Sigmoid colon (tissue), 7 donors: ENCODE data around the gene ZNF326. TPM values are rescaled to one million over a fixed set of nuclear protein-coding genes. Genes with fewer than 3 reads are reported as not detected.

ENCODE experiments used
- DNase-seq: peaks from one replicate; pipeline ENCODE4 v3.0.0-alpha.2; 2019
- H3K27ac ChIP-seq, 4 donors: fragments of 200-600 bp; sonication (generic); one replicate each; pipeline ENCODE4 v1.5.1; 2016 to 2019; ENCODE audit warnings: mild to moderate bottlenecking in 1 of 4
- H3K27me3 ChIP-seq, 3 donors: fragments of 200-600 bp; sonication (generic); one replicate each; pipeline ENCODE4 v1.5.1; 2019; ENCODE audit warnings: mild to moderate bottlenecking in 1 of 3
- H3K36me3 ChIP-seq, 4 donors: fragments of 200-600 bp; sonication (generic); one replicate each; pipeline ENCODE4 v1.5.1; 2016 to 2019
- H3K4me1 ChIP-seq, 4 donors: fragments of 200-600 bp; sonication (generic); one replicate each; pipeline ENCODE4 v1.5.1; 2017 to 2019
- H3K4me3 ChIP-seq, 4 donors: fragments of 200-600 bp; sonication (generic); one replicate each; pipeline ENCODE4 v1.5.1; 2017 to 2019; ENCODE audit warnings: mild to moderate bottlenecking in 2 of 4, moderate library complexity in 1 of 4
- H3K9me3 ChIP-seq, 4 donors: fragments of 200-600 bp in 3 of 4; sonication (generic) in 3 of 4; one replicate each; pipeline versions ENCODE4 v1.5.1 to v1.6.1; 2013 to 2019
- CTCF ChIP-seq, 4 experiments: fragments of 450-650 bp in 3 of 4; fragments of 200-600 bp in 1 of 4; IDR thresholded peaks; one replicate each; pipeline ENCODE4 v1.5.1; 2016 to 2019; ENCODE audit warnings: antibody characterized with exemption in 4 of 4, mild to moderate bottlenecking in 3 of 4, moderate library complexity in 2 of 4
- EP300 ChIP-seq, 4 donors: sonication (generic); formaldehyde crosslinking; IDR thresholded peaks; one replicate each; pipeline ENCODE4 v1.6.1; 2017; ENCODE audit warnings: antibody characterized with exemption in 4 of 4
- POLR2A ChIP-seq, 2 donors: fragments of 450-650 bp; IDR thresholded peaks; one replicate each; pipeline ENCODE4 v1.6.1; 2016; ENCODE audit warnings: antibody characterized with exemption in 2 of 2, mild to moderate bottlenecking in 2 of 2, moderate library complexity in 2 of 2
- POLR2AphosphoS5 ChIP-seq, 4 donors: sonication (generic); formaldehyde crosslinking; IDR thresholded peaks; one replicate each; pipeline ENCODE4 v1.6.1; 2017; ENCODE audit warnings: antibody characterized with exemption in 4 of 4
- WGBS, 2 donors: extraction: QIAGEN DNeasy Blood & Tissue Kit; methylation state at CpG; one replicate each; pipeline ENCODE4 v1.1.7; 2013; 5-methylcytosine and 5-hydroxymethylcytosine counted together
- intact Hi-C: fragments of 100-400 bp; cut with DNase I; formaldehyde crosslinking; loops from one replicate; pipeline ENCODE4 v1.15.1; 2023
- polyA plus RNA-seq, 3 donors: library from polyadenylated mRNA; stranded (reverse); fragments of 200-250 nt; gene quantifications; one replicate each; pipeline ENCODE4 v1.2.3, GENCODE V29; 2013
- total RNA-seq, 4 donors: library from RNA; depleted of rRNA; stranded (reverse); fragments of >200 nt; gene quantifications; one replicate each; pipeline ENCODE4 v1.1.0, GENCODE V29; 2016
- donor health status: healthy with polysubstance abuse.
- donor health status: Bipolar disorder and iron deficiency.
- donor health status: healthy.

Gene ZNF326
- total and polyA plus RNA-seq, 7 donors: 15.3 to 24.4 (median 16.3) TPM

GRCh38 chr1:89949991-89950624 is 44.8 kb upstream of the ZNF326 start:
- no peak for TF ChIP-seq CTCF (IDR thresholded peaks at IDR 0.05)
- H3K36me3 ChIP-seq: no peaks in the 10 kb centered on the region
- H3K9me3 ChIP-seq: no peaks in the 10 kb centered on the region

GRCh38 chr1:89950703-89951102 is 44.2 kb upstream of the ZNF326 start:
- no peaks in the 10 kb centered on the region for H3K9me3 ChIP-seq
- DNase-seq: no peak
- intact Hi-C loops: no loop called here
- no peak overlapping the region for H3K27ac ChIP-seq
- H3K4me1 ChIP-seq: peaks cover 0 to 4% (median 0%) of the 10 kb centered on the region in 4 donors
- H3K4me3 ChIP-seq: no peak overlapping the region
- no peaks in the 10 kb centered on the region for H3K36me3 ChIP-seq
- 87 to 94% methylated on average over 2 of the region's 2 CpGs for WGBS, 2 donors
- TF ChIP-seq POLR2AphosphoS5 (IDR thresholded peaks at IDR 0.05): no peak
- TF ChIP-seq EP300 (IDR thresholded peaks at IDR 0.05): no peak
- TF ChIP-seq CTCF (IDR thresholded peaks at IDR 0.05): no peak
- TF ChIP-seq POLR2A (IDR thresholded peaks at IDR 0.05): no peak
- H3K27me3 ChIP-seq: no peaks in the 10 kb centered on the region

More at GRCh38 chr1:89949991-89950624, 44.8 kb upstream of the ZNF326 start:
- no peak overlapping the region for H3K4me3 ChIP-seq
- H3K4me1 ChIP-seq: peaks cover 0 to 4% (median 0%) of the 10 kb centered on the region in 4 donors
- H3K27ac ChIP-seq: no peak overlapping the region
- 10 to 30% methylated on average over 1 of the region's 1 CpG for WGBS, 2 donors
- no peak for DNase-seq
- no peaks in the 10 kb centered on the region for H3K27me3 ChIP-seq
- intact Hi-C loops: no loop called here

- Histone ChIP-seq H3K27ac (no peak overlapping the region), H3K9me3 (no peaks in the 10 kb centered on the region), H3K4me1 (peaks cover 0 to 4% (median 0%) of the 10 kb centered on the region in 4 donors), H3K4me3 (no peak overlapping the region), H3K36me3 (no peaks in the 10 kb centered on the region), H3K27me3 (no peaks in the 10 kb centered on the region)
- no peak for DNase-seq
- no peak for TF ChIP-seq POLR2A (IDR thresholded peaks at IDR 0.05)
- TF ChIP-seq CTCF (IDR thresholded peaks at IDR 0.05): no peak
- no peak for TF ChIP-seq EP300 (IDR thresholded peaks at IDR 0.05)
- no peak for TF ChIP-seq POLR2AphosphoS5 (IDR thresholded peaks at IDR 0.05)
- 94 to 95% methylated on average over 5 of the region's 5 CpGs for WGBS, 2 donors
- intact Hi-C loops: no loop called here
Measured at GRCh38 chr1:89951766-89952604, 42.9 kb upstream of the ZNF326 start.

- no peak for DNase-seq
- Histone ChIP-seq H3K4me3 (no peak overlapping the region), H3K27me3 (no peaks in the 10 kb centered on the region), H3K27ac (no peak overlapping the region), H3K36me3 (no peaks in the 10 kb centered on the region), H3K9me3 (no peaks in the 10 kb centered on the region), H3K4me1 (peaks cover 0 to 4% (median 0%) of the 10 kb centered on the region in 4 donors)
- WGBS, 2 donors: 89 to 97% methylated on average over 2 of the region's 2 CpGs
- no peak for TF ChIP-seq POLR2A (IDR thresholded peaks at IDR 0.05)
- TF ChIP-seq POLR2AphosphoS5 (IDR thresholded peaks at IDR 0.05): no peak
- TF ChIP-seq CTCF (IDR thresholded peaks at IDR 0.05): no peak
- no peak for TF ChIP-seq EP300 (IDR thresholded peaks at IDR 0.05)
- intact Hi-C loops: no loop called here
Measured at GRCh38 chr1:89952605-89953130, 42.2 kb upstream of the ZNF326 start.
